WTC11 (cell line): ENCODE data around the gene SEC16A. TPM values are rescaled to one million over a fixed set of nuclear protein-coding genes. Genes with fewer than 3 reads are reported as not detected.

ENCODE experiments used
- ATAC-seq: fragments of 200-7000 bp; cut with Tn5 transposase; 2 replicates; pipeline ENCODE4 v1.10.0; 2021; ENCODE audit warnings: mild to moderate bottlenecking, moderate library complexity
- CTCF ChIA-PET: fragments of 300-600 bp; sonication (Branson Sonifier 250); formaldehyde crosslinking; loops from one replicate; lab custom pipeline; 2021; ENCODE audit warnings: antibody characterized with exemption; lab: Charles Lee
- POLR2A ChIA-PET: fragments of 350-600 bp; sonication (Branson Sonifier 250); formaldehyde crosslinking; loops from one replicate; lab custom pipeline; 2021; ENCODE audit warnings: antibody characterized with exemption; lab: Charles Lee
- DNase-seq: peaks from one replicate; pipeline ENCODE4 v3.0.0; 2021; ENCODE audit warnings: low spot score
- H3K27ac Mint-ChIP-seq: 2 replicates; pipeline ENCODE4 v1.8.0; 2021; ENCODE audit warnings: mixed read lengths
- H3K27me3 Mint-ChIP-seq: 2 replicates; pipeline ENCODE4 v1.8.0; 2021; ENCODE audit warnings: low read depth, mild to moderate bottlenecking, moderate library complexity, mixed read lengths
- H3K36me3 Mint-ChIP-seq: 2 replicates; pipeline ENCODE4 v1.8.0; 2021; ENCODE audit warnings: mixed read lengths
- H3K4me1 Mint-ChIP-seq: 2 replicates; pipeline ENCODE4 v1.8.0; 2022; ENCODE audit warnings: mixed read lengths
- H3K4me3 Mint-ChIP-seq: 2 replicates; pipeline ENCODE4 v1.8.0; 2021; ENCODE audit warnings: mild to moderate bottlenecking, moderate library complexity, mixed read lengths
- H3K9me3 Mint-ChIP-seq: 2 replicates; pipeline ENCODE4 v1.8.0; 2021; ENCODE audit warnings: mixed read lengths
- ATF1 ChIP-seq: sonication (generic); formaldehyde crosslinking; IDR thresholded peaks from 2 replicates; pipeline ENCODE4 v1.8.1; 2023; ENCODE audit warnings: mild to moderate bottlenecking, moderate library complexity, missing genetic modification reagents
- CBFB ChIP-seq: sonication (generic); formaldehyde crosslinking; IDR thresholded peaks from 2 replicates; pipeline ENCODE4 v1.8.1; 2022; ENCODE audit warnings: mild to moderate bottlenecking, low read depth, missing genetic modification reagents
- CREB1 ChIP-seq: sonication (generic); formaldehyde crosslinking; IDR thresholded peaks from 2 replicates; pipeline ENCODE4 v1.8.0; 2023; ENCODE audit warnings: mild to moderate bottlenecking, missing genetic modification reagents
- CREM ChIP-seq: sonication (generic); formaldehyde crosslinking; IDR thresholded peaks from 2 replicates; pipeline ENCODE4 v1.8.1; 2022; ENCODE audit warnings: mild to moderate bottlenecking, missing genetic modification reagents, moderate library complexity
- CTCF ChIP-seq: fragments of 200-600 bp; IDR thresholded peaks from 2 replicates; pipeline ENCODE4 v1.8.0; 2022; ENCODE audit warnings: antibody characterized with exemption
- EMX1 ChIP-seq: fragments of 250-450 bp; sonication (Bioruptor Pico); IDR thresholded peaks from 2 replicates; pipeline ENCODE4 v1.8.0; 2021; ENCODE audit warnings: mild to moderate bottlenecking
- ERG ChIP-seq: fragments of 250-450 bp; sonication (Bioruptor Pico); IDR thresholded peaks from 2 replicates; pipeline ENCODE4 v1.8.0; 2021; ENCODE audit warnings: mild to moderate bottlenecking
- ESRRA ChIP-seq: sonication (generic); formaldehyde crosslinking; IDR thresholded peaks from 2 replicates; pipeline ENCODE4 v1.8.1; 2022; ENCODE audit warnings: mild to moderate bottlenecking, missing genetic modification reagents, borderline replicate concordance
- HMGA2 ChIP-seq: fragments of 250-450 bp; sonication (Bioruptor Pico); IDR thresholded peaks from 2 replicates; pipeline ENCODE4 v1.4.0; 2021; ENCODE audit warnings: mild to moderate bottlenecking, moderate library complexity
- MYBL2 ChIP-seq: sonication (generic); formaldehyde crosslinking; IDR thresholded peaks from 2 replicates; pipeline ENCODE4 v1.8.1; 2023; ENCODE audit warnings: mild to moderate bottlenecking, moderate library complexity, missing genetic modification reagents
- NR1H2 ChIP-seq: sonication (generic); formaldehyde crosslinking; IDR thresholded peaks from 2 replicates; pipeline ENCODE4 v1.9.0; 2021; ENCODE audit warnings: mild to moderate bottlenecking, moderate library complexity, missing genetic modification reagents
- PRRX2 ChIP-seq: fragments of 250-450 bp; sonication (Bioruptor Pico); IDR thresholded peaks from 2 replicates; pipeline ENCODE4 v1.8.0; 2021; ENCODE audit warnings: mild to moderate bottlenecking
- SOX15 ChIP-seq: fragments of 250-450 bp; sonication (Bioruptor Pico); IDR thresholded peaks from 2 replicates; pipeline ENCODE4 v1.9.0; 2021; ENCODE audit warnings: mild to moderate bottlenecking
- STAT6 ChIP-seq: sonication (generic); formaldehyde crosslinking; conservative IDR thresholded peaks from 2 replicates; pipeline ENCODE4 v1.8.1; 2023; ENCODE audit warnings: mild to moderate bottlenecking, low read depth, missing genetic modification reagents, moderate library complexity
- ZNF263 ChIP-seq: sonication (generic); formaldehyde crosslinking; IDR thresholded peaks from 2 replicates; pipeline ENCODE4 v1.8.1; 2022; ENCODE audit warnings: low read depth, mild to moderate bottlenecking, moderate library complexity, missing genetic modification reagents
- ZNF317 ChIP-seq: sonication (generic); formaldehyde crosslinking; IDR thresholded peaks from 2 replicates; pipeline ENCODE4 v1.8.1; 2023; ENCODE audit warnings: low read depth, mild to moderate bottlenecking, moderate library complexity, missing genetic modification reagents, borderline replicate concordance
- ZNF396 ChIP-seq: fragments of 250-450 bp; sonication (Bioruptor Pico); IDR thresholded peaks from 2 replicates; pipeline ENCODE4 v1.8.0; 2021; ENCODE audit warnings: mild to moderate bottlenecking, moderate library complexity, borderline replicate concordance
- ZNF416 ChIP-seq: fragments of 250-450 bp; sonication (Bioruptor Pico); IDR thresholded peaks from 2 replicates; pipeline ENCODE4 v1.9.0; 2021; ENCODE audit warnings: mild to moderate bottlenecking, inconsistent platforms
- ZNF423 ChIP-seq: fragments of 250-450 bp; sonication (Bioruptor Pico); IDR thresholded peaks from 2 replicates; pipeline ENCODE4 v2.1.2; 2022; ENCODE audit warnings: mild to moderate bottlenecking, moderate library complexity
- total RNA-seq: library from RNA; stranded (reverse); gene quantifications from 3 replicates; pipeline ENCODE4 v1.2.3, GENCODE V29; 2021
- TF ChIP-seq, protein P1 (sequence below): sonication (generic); formaldehyde crosslinking; IDR thresholded peaks from 2 replicates; pipeline ENCODE4 v1.8.1; 2022; ENCODE audit warnings: mild to moderate bottlenecking, moderate library complexity, missing genetic modification reagents
- TF ChIP-seq, protein P2 (sequence below): sonication (generic); formaldehyde crosslinking; IDR thresholded peaks from 2 replicates; pipeline ENCODE4 v1.8.1; 2022; ENCODE audit warnings: low read depth, mild to moderate bottlenecking, moderate library complexity, missing genetic modification reagents, borderline replicate concordance
- TF ChIP-seq, protein P3 (sequence below): sonication (generic); formaldehyde crosslinking; conservative IDR thresholded peaks from 2 replicates; pipeline ENCODE4 v1.8.1; 2022; ENCODE audit warnings: mild to moderate bottlenecking, missing genetic modification reagents
- TF ChIP-seq, protein P4 (sequence below): fragments of 250-450 bp; sonication (Bioruptor Pico); IDR thresholded peaks from 2 replicates; pipeline ENCODE4 v1.9.0; 2021; ENCODE audit warnings: moderate library complexity, mild to moderate bottlenecking, inconsistent platforms, borderline replicate concordance
- TF ChIP-seq, protein P5 (sequence below): sonication (generic); formaldehyde crosslinking; IDR thresholded peaks from 2 replicates; pipeline ENCODE4 v1.8.1; 2023; ENCODE audit warnings: mild to moderate bottlenecking, missing genetic modification reagents, moderate library complexity
- TF ChIP-seq, protein P6 (sequence below): sonication (generic); formaldehyde crosslinking; IDR thresholded peaks from 2 replicates; pipeline ENCODE4 v1.8.0; 2022; ENCODE audit warnings: mild to moderate bottlenecking, missing genetic modification reagents

SEC16A gene
- total RNA-seq, 1 experiment from 2014 or later, result 70.9 TPM

DNA sequence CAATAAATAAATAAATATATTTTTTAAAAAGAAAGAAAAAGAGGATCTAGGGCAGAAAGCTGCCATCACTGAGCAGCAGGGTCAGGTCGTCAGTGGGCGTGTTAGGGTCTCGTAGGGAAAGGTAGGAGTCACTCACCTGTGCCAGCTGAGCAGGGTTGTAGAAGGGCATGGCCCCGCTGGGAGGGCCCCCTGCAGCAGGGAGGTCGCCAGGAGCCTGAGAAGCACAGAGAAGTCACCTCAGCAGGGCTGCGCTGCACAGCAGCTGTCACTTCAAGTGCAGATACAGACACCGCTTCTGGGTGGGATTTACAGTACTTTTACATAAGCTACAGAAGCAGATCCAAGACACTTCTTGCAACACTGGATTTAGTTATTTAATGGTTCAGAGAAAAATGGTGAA, 39.2 kb downstream of the SEC16A start:
- Mint-ChIP-seq H3K9me3 (no peaks in the 10 kb centered on the region), H3K27me3 (no peaks in the 10 kb centered on the region), H3K27ac (no peak overlapping the region), H3K4me3 (no peak overlapping the region), H3K4me1 (no peaks in the 10 kb centered on the region), H3K36me3 (peaks cover 48% of the 10 kb centered on the region)
- CTCF ChIA-PET, result no interaction called here
- no peak for DNase-seq
- TF ChIP-seq, protein P1, sequence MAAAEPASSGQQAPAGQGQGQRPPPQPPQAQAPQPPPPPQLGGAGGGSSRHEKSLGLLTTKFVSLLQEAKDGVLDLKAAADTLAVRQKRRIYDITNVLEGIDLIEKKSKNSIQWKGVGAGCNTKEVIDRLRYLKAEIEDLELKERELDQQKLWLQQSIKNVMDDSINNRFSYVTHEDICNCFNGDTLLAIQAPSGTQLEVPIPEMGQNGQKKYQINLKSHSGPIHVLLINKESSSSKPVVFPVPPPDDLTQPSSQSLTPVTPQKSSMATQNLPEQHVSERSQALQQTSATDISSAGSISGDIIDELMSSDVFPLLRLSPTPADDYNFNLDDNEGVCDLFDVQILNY, result no peak
- TF ChIP-seq STAT6 (no peak), PRRX2 (CRISPR knock-in tag) (no peak), ZNF423 (CRISPR knock-in tag) (no peak), CREB1 (CRISPR knock-in tag) (no peak), HMGA2 (no peak), CBFB (CRISPR knock-in tag) (no peak), ZNF396 (no peak), ZNF317 (CRISPR knock-in tag) (no peak), EMX1 (CRISPR knock-in tag) (no peak), NR1H2 (no peak), MYBL2 (CRISPR knock-in tag) (no peak)
- TF ChIP-seq, protein P2, sequence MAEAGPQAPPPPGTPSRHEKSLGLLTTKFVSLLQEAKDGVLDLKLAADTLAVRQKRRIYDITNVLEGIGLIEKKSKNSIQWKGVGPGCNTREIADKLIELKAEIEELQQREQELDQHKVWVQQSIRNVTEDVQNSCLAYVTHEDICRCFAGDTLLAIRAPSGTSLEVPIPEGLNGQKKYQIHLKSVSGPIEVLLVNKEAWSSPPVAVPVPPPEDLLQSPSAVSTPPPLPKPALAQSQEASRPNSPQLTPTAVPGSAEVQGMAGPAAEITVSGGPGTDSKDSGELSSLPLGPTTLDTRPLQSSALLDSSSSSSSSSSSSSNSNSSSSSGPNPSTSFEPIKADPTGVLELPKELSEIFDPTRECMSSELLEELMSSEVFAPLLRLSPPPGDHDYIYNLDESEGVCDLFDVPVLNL (CRISPR knock-in tag), result no peak
- POLR2A ChIA-PET, result no interaction called here
- ATAC-seq, result no peak

- DNase-seq, result no peak
- no peak overlapping the region for H3K4me3 Mint-ChIP-seq
- POLR2A ChIA-PET, result no interaction called here
- H3K36me3 Mint-ChIP-seq, result peaks cover 47% of the 10 kb centered on the region
- no peak for ATAC-seq
- no peaks in the 10 kb centered on the region for H3K27me3 Mint-ChIP-seq
- peaks cover under 1% of the 10 kb centered on the region; the same call in 1 of the 2 replicates for H3K4me1 Mint-ChIP-seq
- CTCF ChIA-PET, result interaction anchor here (0.6 kb wide), 1 partner anchor 272 kb away, joined by 3 read pairs; no protein-coding TSS in a partner anchor
- no peak overlapping the region for H3K27ac Mint-ChIP-seq
- no peaks in the 10 kb centered on the region for H3K9me3 Mint-ChIP-seq
- TF ChIP-seq ERG (CRISPR knock-in tag), result no peak
- TF ChIP-seq CTCF, result no peak
- TF ChIP-seq, protein P3, sequence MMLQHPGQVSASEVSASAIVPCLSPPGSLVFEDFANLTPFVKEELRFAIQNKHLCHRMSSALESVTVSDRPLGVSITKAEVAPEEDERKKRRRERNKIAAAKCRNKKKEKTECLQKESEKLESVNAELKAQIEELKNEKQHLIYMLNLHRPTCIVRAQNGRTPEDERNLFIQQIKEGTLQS, result no peak
- TF ChIP-seq, protein P4, sequence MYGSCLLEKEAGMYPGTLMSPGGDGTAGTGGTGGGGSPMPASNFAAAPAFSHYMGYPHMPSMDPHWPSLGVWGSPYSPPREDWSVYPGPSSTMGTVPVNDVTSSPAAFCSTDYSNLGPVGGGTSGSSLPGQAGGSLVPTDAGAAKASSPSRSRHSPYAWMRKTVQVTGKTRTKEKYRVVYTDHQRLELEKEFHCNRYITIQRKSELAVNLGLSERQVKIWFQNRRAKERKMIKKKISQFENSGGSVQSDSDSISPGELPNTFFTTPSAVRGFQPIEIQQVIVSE (CRISPR knock-in tag), result no peak
- no peak for TF ChIP-seq ZNF263 (CRISPR knock-in tag)
- TF ChIP-seq ZNF416 (CRISPR knock-in tag), result no peak
- TF ChIP-seq EMX1 (CRISPR knock-in tag), result no peak
- TF ChIP-seq HMGA2, result no peak
- no peak for TF ChIP-seq SOX15
- TF ChIP-seq ESRRA (CRISPR knock-in tag), result no peak
- TF ChIP-seq, protein P5, sequence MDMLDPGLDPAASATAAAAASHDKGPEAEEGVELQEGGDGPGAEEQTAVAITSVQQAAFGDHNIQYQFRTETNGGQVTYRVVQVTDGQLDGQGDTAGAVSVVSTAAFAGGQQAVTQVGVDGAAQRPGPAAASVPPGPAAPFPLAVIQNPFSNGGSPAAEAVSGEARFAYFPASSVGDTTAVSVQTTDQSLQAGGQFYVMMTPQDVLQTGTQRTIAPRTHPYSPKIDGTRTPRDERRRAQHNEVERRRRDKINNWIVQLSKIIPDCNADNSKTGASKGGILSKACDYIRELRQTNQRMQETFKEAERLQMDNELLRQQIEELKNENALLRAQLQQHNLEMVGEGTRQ (CRISPR knock-in tag), result no peak
- TF ChIP-seq ATF1 (CRISPR knock-in tag), result no peak
- TF ChIP-seq, protein P6, sequence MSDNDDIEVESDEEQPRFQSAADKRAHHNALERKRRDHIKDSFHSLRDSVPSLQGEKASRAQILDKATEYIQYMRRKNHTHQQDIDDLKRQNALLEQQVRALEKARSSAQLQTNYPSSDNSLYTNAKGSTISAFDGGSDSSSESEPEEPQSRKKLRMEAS, result no peak
- no peak for TF ChIP-seq CREM
These were observed 39.8 kb downstream of the SEC16A start for GRCh38 chr9:136443087-136443486.
